Osteocyte (in vitro differentiated cells): Measurements from ENCODE around the gene PLAC8L1. TPM values are rescaled to one million over a fixed set of nuclear protein-coding genes. Genes with fewer than 3 reads are reported as not detected.
A peak's percentile ranks its signal among the peaks of the same experiment; 100 is the strongest.

Experiments used
- DNase-seq: peaks from one replicate; pipeline ENCODE4 v3.0.0; 2021; ENCODE audit warnings: mixed read lengths; ENCODE audit not compliant: unreplicated experiment; ENCODE audit errors: extremely low spot score
- H3K27ac Mint-ChIP-seq: one replicate; pipeline ENCODE4 v1.8.0; 2021; ENCODE audit warnings: mild to moderate bottlenecking, mixed read lengths; ENCODE audit not compliant: unreplicated experiment
- H3K27me3 Mint-ChIP-seq: one replicate; pipeline ENCODE4 v1.8.0; 2021; ENCODE audit warnings: mixed read lengths; ENCODE audit not compliant: unreplicated experiment
- H3K36me3 Mint-ChIP-seq: one replicate; pipeline ENCODE4 v1.8.0; 2021; ENCODE audit warnings: mixed read lengths; ENCODE audit not compliant: unreplicated experiment
- H3K4me1 Mint-ChIP-seq: one replicate; pipeline ENCODE4 v1.8.0; 2021; ENCODE audit warnings: mixed read lengths; ENCODE audit not compliant: unreplicated experiment
- H3K4me3 Mint-ChIP-seq: one replicate; pipeline ENCODE4 v1.8.0; 2021; ENCODE audit warnings: mild to moderate bottlenecking, moderate library complexity, mixed read lengths; ENCODE audit not compliant: unreplicated experiment
- H3K9me3 Mint-ChIP-seq: one replicate; pipeline ENCODE4 v1.8.0; 2021; ENCODE audit warnings: mixed read lengths; ENCODE audit not compliant: unreplicated experiment
- total RNA-seq: library from RNA; stranded (reverse); gene quantifications from 2 replicates; pipeline ENCODE4 v1.2.1, GENCODE V29; 2021
- TF ChIP-seq, protein P1 (sequence below): fragments of 200-600 bp; sonication (generic); IDR thresholded peaks from 2 replicates; pipeline ENCODE4 v1.5.0; 2021; ENCODE audit warnings: antibody characterized with exemption, mild to moderate bottlenecking, moderate library complexity

The PLAC8L1 gene
- total RNA-seq, 1 donor from 2014 or later, result 2.1 TPM

DNA sequence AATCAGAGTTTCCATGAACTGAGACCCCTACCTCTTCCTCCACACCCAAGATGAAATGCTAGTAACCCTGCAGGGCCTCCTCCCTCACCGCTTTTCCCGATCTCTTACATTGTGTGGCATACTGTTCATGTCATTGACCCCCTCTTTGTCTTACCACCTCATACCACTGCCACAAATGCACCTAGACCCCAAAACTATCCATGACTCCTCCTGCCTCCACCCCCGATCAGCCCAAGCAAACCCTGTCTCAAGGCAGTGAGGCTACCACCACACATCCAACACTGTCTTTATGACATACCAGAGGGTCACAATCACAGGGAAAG is 55.7 kb downstream of the PLAC8L1 start:
- no peaks in the 10 kb centered on the region for H3K27me3 Mint-ChIP-seq
- H3K36me3 Mint-ChIP-seq, result no peaks in the 10 kb centered on the region
- TF ChIP-seq, protein P1, sequence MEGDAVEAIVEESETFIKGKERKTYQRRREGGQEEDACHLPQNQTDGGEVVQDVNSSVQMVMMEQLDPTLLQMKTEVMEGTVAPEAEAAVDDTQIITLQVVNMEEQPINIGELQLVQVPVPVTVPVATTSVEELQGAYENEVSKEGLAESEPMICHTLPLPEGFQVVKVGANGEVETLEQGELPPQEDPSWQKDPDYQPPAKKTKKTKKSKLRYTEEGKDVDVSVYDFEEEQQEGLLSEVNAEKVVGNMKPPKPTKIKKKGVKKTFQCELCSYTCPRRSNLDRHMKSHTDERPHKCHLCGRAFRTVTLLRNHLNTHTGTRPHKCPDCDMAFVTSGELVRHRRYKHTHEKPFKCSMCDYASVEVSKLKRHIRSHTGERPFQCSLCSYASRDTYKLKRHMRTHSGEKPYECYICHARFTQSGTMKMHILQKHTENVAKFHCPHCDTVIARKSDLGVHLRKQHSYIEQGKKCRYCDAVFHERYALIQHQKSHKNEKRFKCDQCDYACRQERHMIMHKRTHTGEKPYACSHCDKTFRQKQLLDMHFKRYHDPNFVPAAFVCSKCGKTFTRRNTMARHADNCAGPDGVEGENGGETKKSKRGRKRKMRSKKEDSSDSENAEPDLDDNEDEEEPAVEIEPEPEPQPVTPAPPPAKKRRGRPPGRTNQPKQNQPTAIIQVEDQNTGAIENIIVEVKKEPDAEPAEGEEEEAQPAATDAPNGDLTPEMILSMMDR, result no peak
- DNase-seq, result no peak
- H3K4me3 Mint-ChIP-seq, result no peak overlapping the region
- H3K4me1 Mint-ChIP-seq, result no peaks in the 10 kb centered on the region
- H3K9me3 Mint-ChIP-seq, result no peaks in the 10 kb centered on the region
- no peak overlapping the region for H3K27ac Mint-ChIP-seq

DNA sequence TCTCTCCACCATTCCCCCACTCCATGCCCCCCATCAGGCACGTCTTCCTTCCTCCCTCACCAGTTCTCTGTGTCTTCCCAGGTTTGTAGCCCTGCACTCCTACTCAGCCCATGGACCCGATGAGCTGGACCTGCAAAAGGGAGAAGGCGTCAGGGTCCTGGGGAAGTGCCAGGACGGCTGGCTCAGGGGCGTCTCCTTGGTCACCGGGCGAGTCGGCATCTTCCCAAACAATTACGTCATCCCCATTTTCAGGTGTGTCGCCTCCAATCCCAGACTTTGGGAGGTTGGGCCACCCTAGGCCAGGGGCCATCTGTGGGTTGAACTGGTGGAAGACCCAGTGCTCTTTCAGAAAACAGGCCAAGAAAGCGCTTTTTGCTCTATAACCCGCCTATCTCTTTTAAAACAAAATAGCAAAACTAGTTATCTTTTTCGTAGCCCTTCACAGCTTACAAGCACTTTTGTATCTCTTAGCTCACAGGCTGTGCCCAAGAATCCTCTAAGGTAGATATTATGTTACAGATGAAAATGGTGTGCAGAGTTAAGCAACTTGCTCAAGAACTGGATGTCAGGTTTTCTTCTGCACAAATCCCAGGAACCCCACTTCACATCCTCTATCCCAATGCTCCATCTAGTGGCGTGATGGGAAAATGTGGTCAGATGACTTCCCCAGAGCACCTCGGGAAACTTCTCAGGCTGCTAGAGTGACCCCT is 56.2 kb downstream of the PLAC8L1 start:
- no peaks in the 10 kb centered on the region for H3K9me3 Mint-ChIP-seq
- no peaks in the 10 kb centered on the region for H3K36me3 Mint-ChIP-seq
- no peaks in the 10 kb centered on the region for H3K4me1 Mint-ChIP-seq
- no peaks in the 10 kb centered on the region for H3K27me3 Mint-ChIP-seq
- no peak overlapping the region for H3K4me3 Mint-ChIP-seq
- TF ChIP-seq, protein P1, result peak; percentile 86
- no peak overlapping the region for H3K27ac Mint-ChIP-seq
- no peak for DNase-seq

DNA sequence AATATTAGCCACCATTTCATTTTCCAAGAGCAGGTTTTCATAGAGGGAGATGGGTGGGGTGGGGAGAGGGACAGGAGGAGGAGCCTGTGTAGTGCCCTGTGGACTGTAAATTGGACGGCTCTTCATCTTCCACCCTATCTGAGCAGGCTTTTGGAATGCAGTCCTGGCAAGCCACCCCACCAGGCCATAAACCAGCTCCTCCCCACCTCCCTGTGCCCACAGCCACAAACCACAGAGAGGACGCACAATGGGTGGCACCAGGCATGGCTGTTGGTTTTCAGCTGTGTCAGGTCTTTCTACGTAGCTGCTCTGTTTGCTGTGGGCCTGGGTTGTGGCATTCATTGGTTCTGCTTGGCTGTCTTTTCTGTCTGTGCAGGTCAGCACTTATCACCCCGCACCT is 58.0 kb downstream of the PLAC8L1 start:
- no peak overlapping the region for H3K4me3 Mint-ChIP-seq
- TF ChIP-seq, protein P1, result no peak
- DNase-seq, result no peak
- H3K27ac Mint-ChIP-seq, result no peak overlapping the region
- H3K27me3 Mint-ChIP-seq, result no peaks in the 10 kb centered on the region
- H3K4me1 Mint-ChIP-seq, result peaks cover 8% of the 10 kb centered on the region
- H3K36me3 Mint-ChIP-seq, result no peaks in the 10 kb centered on the region
- no peaks in the 10 kb centered on the region for H3K9me3 Mint-ChIP-seq

DNA sequence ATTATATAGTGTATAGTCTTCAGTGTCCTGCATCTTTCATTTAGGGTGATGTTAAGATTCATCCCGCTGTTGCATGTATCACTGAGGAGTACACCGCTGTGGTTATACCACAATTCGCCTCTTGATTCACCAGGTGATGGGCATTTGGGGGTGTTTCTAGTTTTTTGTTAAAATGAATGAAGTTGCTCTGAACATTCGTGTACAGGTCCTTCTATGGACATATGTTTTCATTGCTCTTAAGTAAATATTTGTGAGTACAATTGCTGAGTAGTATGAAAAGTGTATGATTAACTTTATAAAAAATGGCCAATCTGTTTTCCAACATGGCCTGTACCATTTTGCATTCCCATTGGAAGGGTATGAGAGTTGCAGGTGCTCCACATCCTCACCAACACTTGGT is 61.7 kb downstream of the PLAC8L1 start:
- TF ChIP-seq, protein P1, result no peak
- DNase-seq, result no peak
- H3K4me3 Mint-ChIP-seq, result no peak overlapping the region
- no peaks in the 10 kb centered on the region for H3K9me3 Mint-ChIP-seq
- H3K36me3 Mint-ChIP-seq, result no peaks in the 10 kb centered on the region
- peaks cover 10% of the 10 kb centered on the region for H3K4me1 Mint-ChIP-seq
- H3K27ac Mint-ChIP-seq, result no peak overlapping the region
- no peaks in the 10 kb centered on the region for H3K27me3 Mint-ChIP-seq

DNA sequence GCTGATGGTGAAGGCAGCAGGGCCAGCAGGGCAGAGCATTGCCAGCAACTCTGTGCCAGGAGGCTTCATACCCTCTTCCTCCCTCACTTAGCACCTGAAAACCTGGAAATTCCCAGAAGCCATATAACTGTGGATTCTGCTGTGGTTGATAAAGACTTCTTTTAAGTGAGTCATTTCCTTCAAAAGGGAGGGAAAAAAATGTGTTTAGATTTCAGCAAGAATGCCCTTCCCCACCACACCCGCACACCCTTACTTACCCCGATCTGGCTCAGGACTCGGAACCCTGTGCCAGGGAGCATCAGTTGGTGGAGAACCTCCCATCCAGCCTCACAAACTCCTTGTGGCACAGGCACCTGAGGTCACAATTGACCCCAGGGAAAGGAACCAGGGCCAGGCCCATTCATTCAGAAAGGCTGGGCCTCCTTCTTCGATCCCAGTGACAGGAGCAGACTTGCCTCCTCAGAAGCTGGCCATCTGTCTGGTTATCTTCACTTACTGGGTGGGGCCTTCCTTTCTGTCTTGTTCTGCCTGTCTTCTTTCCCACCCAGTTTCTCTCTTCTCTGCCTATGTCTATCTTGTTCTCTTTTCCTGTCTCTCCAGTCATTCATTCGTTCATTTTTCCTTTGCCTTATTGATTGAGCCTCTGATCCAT is 62.6 kb downstream of the PLAC8L1 start:
- H3K27me3 Mint-ChIP-seq, result no peaks in the 10 kb centered on the region
- H3K4me1 Mint-ChIP-seq, result peaks cover 10% of the 10 kb centered on the region
- peak; percentile 36 for DNase-seq
- no peaks in the 10 kb centered on the region for H3K36me3 Mint-ChIP-seq
- no peaks in the 10 kb centered on the region for H3K9me3 Mint-ChIP-seq
- TF ChIP-seq, protein P1, result no peak
- no peak overlapping the region for H3K27ac Mint-ChIP-seq
- no peak overlapping the region for H3K4me3 Mint-ChIP-seq
